IgD-negative memory B cell (primary cell): Measurements from ENCODE around the gene ANKRD53. TPM values are rescaled to one million over a fixed set of nuclear protein-coding genes. Genes with fewer than 3 reads are reported as not detected.

Experiments
- H3K27ac Mint-ChIP-seq, 3 donors: one replicate each; pipeline ENCODE4 v1.8.0; 2020 to 2022; ENCODE audit warnings: mild to moderate bottlenecking in 3 of 3, mixed read lengths in 3 of 3, moderate library complexity in 1 of 3
- H3K27me3 Mint-ChIP-seq: one replicate; pipeline ENCODE4 v1.8.0; 2021; ENCODE audit warnings: mixed read lengths
- H3K36me3 Mint-ChIP-seq: one replicate; pipeline ENCODE4 v1.8.0; 2020; ENCODE audit warnings: mild to moderate bottlenecking, mixed read lengths
- H3K4me1 Mint-ChIP-seq, 3 donors: one replicate each; pipeline ENCODE4 v1.8.0; 2020 to 2022; ENCODE audit warnings: mixed read lengths in 3 of 3, mild to moderate bottlenecking in 1 of 3
- H3K4me3 Mint-ChIP-seq, 4 donors: one replicate each; pipeline ENCODE4 v1.8.0; 2020 to 2022; ENCODE audit warnings: mild to moderate bottlenecking in 4 of 4, mixed read lengths in 4 of 4, moderate library complexity in 3 of 4
- H3K9me3 Mint-ChIP-seq, 3 donors: one replicate each; pipeline ENCODE4 v1.8.0; 2020 to 2021; ENCODE audit warnings: mixed read lengths in 3 of 3, mild to moderate bottlenecking in 1 of 3
- polyA plus RNA-seq: library from polyadenylated mRNA; unstranded; fragments of 300-500 nt; fragmentation: Illumina TruSeq; gene quantifications from one replicate; pipeline ENCODE4 v1.2.3, GENCODE V29; 2021

Gene ANKRD53
- polyA plus RNA-seq, 1 donor from 2014 or later, result not detected

DNA sequence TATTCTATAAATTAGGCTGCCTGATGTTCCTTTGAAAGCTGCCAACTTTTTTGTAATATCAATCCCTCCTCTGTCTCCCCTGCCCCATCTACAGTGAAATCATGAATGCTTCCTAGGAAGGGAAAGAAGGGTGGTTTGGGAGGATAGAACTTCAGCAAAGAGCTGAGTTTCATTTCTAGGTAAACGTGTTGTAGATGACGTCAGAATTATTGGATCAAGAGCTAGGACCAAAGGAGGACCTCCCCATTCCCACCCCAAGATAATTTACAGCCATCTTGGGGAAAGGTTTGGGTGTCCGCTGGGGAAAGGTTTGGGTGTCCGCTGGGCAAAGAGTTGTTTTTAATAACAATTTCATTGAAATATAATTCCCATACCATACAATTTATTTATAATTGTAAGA, 11.2 kb upstream of the ANKRD53 start:
- no peaks in the 10 kb centered on the region for H3K36me3 Mint-ChIP-seq
- H3K9me3 Mint-ChIP-seq, result peaks cover 0 to 2% (median 0%) of the 10 kb centered on the region in 3 donors
- H3K4me1 Mint-ChIP-seq, result peaks cover 4 to 5% (median 5%) of the 10 kb centered on the region in 3 donors
- H3K27ac Mint-ChIP-seq, result no peak overlapping the region
- H3K27me3 Mint-ChIP-seq, result peaks cover 18% of the 10 kb centered on the region
- no peak overlapping the region for H3K4me3 Mint-ChIP-seq

DNA sequence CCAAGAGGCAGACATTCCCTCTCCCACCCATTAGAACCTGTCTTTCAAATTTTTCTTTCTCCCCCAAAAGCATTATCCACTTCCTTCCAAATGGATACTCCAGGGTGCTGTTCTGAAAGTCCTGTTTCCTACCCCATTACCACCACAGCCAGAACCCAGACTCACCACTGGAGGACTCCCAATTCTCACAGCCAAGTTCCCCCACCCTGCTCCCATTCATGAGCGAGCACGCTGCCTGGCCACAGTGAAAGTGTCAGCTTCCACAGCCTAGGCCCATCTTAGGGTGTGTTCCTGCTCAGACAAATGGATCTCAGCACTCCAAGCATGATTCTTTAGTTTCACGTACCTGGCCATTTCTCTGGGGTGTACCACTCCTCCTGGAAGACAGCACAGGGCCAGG, 3.8 kb upstream of the ANKRD53 start:
- no peak overlapping the region for H3K27ac Mint-ChIP-seq
- H3K4me3 Mint-ChIP-seq, result peak overlapping the region in 1 of 4 donors; percentile 23
- peaks cover 10 to 13% (median 11%) of the 10 kb centered on the region in 3 donors for H3K4me1 Mint-ChIP-seq
- H3K27me3 Mint-ChIP-seq, result no peaks in the 10 kb centered on the region
- H3K36me3 Mint-ChIP-seq, result no peaks in the 10 kb centered on the region
- peaks cover 0 to 2% (median 0%) of the 10 kb centered on the region in 3 donors for H3K9me3 Mint-ChIP-seq

DNA sequence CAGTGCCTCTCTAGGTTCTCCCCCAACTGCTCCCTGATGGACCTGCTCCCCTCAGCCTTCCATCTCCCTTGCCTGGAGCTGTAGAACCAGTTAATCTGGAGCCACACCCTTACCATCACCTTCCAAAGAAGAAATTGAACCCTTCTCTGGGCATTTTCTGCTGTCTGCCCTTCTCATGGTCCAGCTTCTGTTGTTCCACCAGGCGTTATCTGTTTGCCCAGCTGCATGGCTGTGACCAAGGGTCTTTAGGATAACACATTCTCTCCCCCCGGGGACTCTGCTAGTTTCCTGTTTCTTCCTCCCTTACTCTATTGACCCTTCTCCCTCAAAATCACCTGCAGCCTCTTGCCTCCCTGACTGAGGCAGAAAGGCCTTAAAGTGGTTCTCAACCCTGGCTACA, 3.2 kb upstream of the ANKRD53 start:
- Mint-ChIP-seq H3K36me3 (no peaks in the 10 kb centered on the region), H3K27ac (peak overlapping the region in 1 of 3 donors; percentile 21), H3K27me3 (no peaks in the 10 kb centered on the region), H3K9me3 (peaks cover 0 to 2% (median 0%) of the 10 kb centered on the region in 3 donors), H3K4me1 (peaks cover 10 to 13% (median 11%) of the 10 kb centered on the region in 3 donors), H3K4me3 (peak overlapping the region in 2 of 4 donors; percentile 2 to 82)

DNA sequence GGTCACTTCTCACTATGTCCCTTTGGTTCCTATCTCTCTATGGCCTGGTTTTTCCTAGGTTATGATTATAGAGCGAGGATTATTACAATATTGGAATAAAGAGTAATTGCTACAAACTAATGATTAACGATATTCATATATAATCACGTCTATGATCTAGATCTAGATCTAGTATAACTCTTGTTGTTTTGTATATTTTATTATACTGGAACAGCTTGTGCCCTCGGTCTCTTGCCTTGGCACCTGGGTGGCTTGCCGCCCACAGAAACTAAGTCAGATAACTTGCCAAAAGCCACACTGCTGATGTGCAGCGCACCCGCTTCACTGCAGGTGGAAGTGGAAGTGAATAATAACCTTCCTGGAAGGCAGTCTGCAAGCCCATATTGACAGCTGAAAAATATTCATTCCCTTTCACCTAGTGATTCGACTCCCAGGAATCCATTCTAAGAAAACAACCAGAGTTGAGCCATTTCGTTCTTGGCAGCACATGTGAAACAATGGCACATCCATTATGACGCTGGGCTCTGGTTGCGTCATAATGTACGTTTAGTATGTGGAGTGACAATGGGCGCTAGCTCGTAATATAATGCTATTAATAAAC, 725 bp upstream of the ANKRD53 start:
- Mint-ChIP-seq H3K27me3 (no peaks in the 10 kb centered on the region), H3K36me3 (no peaks in the 10 kb centered on the region), H3K9me3 (no peaks in the 10 kb centered on the region), H3K4me3 (peak overlapping the region; percentile 82 to 98 (median 92)), H3K27ac (peak overlapping the region; percentile 47 to 97 (median 90)), H3K4me1 (peaks cover 10 to 13% (median 11%) of the 10 kb centered on the region in 3 donors)

DNA sequence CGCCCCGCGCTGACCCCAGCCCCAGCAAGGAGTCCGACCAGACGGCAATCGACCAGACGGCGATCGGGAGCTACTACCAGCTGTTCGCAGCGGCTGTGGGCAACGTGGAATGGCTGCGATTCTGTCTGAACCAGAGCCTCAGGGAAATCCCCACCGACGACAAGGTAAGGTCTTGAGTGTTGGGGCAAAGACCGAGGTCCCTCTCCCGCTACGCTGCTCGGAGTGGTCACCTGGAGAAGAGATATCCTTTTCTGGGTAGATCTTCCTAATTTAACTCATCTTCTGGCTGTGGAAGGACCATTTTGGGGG, 704 bp downstream of the ANKRD53 start:
- Mint-ChIP-seq H3K9me3 (no peaks in the 10 kb centered on the region), H3K36me3 (no peaks in the 10 kb centered on the region), H3K4me3 (peak overlapping the region; percentile 42 to 87 (median 58)), H3K4me1 (peaks cover 10 to 13% (median 11%) of the 10 kb centered on the region in 3 donors), H3K27ac (peak overlapping the region in 1 of 3 donors; percentile 26), H3K27me3 (no peaks in the 10 kb centered on the region)

DNA sequence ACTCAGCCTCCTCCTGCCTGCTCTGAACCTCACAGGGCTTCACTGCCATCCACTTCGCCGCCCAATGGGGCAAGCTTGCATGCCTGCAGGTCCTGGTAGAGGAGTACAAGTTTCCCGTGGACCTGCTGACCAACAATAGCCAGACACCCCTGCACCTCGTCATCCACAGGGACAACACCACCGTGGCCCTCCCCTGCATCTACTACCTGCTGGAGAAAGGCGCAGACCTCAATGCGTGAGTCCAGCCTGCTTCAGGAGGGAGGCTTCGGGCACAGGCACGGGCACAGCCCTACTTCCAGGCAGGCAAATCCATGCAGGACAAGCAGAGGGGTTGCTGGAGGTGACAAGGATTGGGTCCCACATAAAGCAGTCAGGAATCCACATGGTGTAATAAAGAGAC, 1.2 kb downstream of the ANKRD53 start:
- no peaks in the 10 kb centered on the region for H3K36me3 Mint-ChIP-seq
- H3K27ac Mint-ChIP-seq, result no peak overlapping the region
- H3K4me3 Mint-ChIP-seq, result peak overlapping the region; percentile 29 to 58 (median 50)
- no peaks in the 10 kb centered on the region for H3K9me3 Mint-ChIP-seq
- peaks cover 10 to 16% (median 11%) of the 10 kb centered on the region in 3 donors for H3K4me1 Mint-ChIP-seq
- H3K27me3 Mint-ChIP-seq, result no peaks in the 10 kb centered on the region

DNA sequence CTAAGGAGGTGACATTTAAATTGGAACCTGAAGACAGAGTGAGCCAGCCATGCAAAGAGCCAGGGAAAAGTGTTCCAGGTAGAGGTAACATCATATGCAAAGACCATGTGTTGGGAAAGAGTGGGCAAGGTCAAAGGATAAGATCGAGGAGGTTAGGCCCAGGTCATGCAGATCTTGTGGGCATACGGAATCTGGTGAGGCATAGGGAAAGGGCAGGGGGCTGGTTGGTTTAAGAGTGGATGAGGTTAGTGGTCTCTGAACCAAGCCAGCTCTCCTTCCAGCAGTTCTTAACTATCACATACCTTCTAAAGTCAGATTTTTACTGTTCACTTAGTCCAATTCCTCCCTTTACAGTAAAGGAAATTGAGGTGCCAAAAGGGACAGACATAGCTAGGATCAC, 3.0 kb downstream of the ANKRD53 start:
- Mint-ChIP-seq H3K4me1 (peaks cover 13 to 19% (median 15%) of the 10 kb centered on the region in 3 donors), H3K27me3 (no peaks in the 10 kb centered on the region), H3K9me3 (no peaks in the 10 kb centered on the region), H3K4me3 (no peak overlapping the region), H3K36me3 (peaks cover 3% of the 10 kb centered on the region), H3K27ac (no peak overlapping the region)

DNA sequence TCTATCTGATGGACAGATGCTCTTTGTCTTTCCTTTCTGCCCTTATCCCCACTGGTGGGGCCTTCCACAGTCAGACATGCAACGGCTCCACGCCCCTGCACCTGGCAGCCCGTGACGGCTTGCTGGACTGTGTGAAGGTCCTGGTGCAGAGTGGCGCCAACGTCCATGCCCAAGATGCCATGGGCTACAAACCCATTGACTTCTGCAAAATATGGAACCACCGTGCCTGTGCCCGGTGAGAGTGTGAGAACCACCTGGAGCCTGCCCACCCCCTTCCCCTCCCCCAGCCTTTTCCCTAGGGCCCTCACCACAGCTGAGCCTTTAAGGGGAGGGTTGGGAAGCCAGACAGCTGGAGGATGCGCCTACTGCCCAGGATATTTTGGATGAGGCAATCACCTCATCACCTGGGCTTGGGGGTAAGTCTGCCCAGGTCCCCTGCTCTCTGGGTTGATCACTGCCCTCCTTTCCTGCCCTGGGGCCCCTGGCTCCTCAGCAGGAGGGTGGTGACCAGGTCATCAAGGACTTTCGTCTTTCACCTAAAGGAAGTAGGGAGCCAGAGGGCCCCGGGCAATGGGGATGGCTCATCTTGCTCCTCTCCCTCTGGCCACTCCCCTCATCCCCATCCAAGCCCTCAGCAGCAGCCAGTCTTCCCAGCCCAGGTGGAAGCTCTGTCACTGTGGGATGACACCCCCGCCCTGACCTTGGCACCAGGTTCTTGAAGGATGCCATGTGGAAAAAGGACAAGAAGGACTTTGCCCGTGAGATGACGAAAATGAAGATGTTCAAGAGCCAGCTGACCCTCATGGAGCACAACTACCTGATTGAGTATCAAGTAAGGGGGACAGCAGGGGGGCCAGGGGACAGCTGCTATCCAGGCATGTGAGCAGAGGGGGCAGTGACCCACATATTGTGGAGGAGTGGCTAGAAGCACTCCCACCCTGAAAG, 3.7 kb downstream of the ANKRD53 start:
- Mint-ChIP-seq H3K4me3 (no peak overlapping the region), H3K27me3 (no peaks in the 10 kb centered on the region), H3K4me1 (peaks cover 13 to 17% (median 15%) of the 10 kb centered on the region in 3 donors), H3K27ac (no peak overlapping the region), H3K36me3 (peaks cover 3% of the 10 kb centered on the region), H3K9me3 (no peaks in the 10 kb centered on the region)

DNA sequence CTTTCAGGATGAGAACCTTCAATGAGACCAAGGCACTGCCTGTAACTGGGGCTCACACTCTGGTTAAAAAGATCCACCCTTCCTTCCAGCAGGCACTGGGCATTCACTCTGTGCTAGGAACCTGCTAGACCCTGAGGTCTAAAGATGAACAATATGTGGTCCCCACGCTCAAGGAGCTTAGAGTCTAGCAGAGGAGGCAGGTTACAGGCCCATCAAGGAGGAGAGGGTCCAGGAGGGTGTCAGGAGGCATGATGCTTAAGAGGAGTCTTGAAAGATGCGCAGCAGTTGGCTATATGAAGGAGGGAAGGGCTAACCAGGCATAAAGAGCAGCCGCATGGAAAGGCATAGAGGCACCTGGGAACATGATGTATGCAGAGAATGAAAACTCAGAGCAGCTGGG, 4.5 kb downstream of the ANKRD53 start:
- H3K9me3 Mint-ChIP-seq, result no peaks in the 10 kb centered on the region
- H3K27me3 Mint-ChIP-seq, result no peaks in the 10 kb centered on the region
- peak overlapping the region in 1 of 4 donors; percentile 13 for H3K4me3 Mint-ChIP-seq
- peaks cover 3% of the 10 kb centered on the region for H3K36me3 Mint-ChIP-seq
- no peak overlapping the region for H3K27ac Mint-ChIP-seq
- peaks cover 7 to 11% (median 7%) of the 10 kb centered on the region in 3 donors for H3K4me1 Mint-ChIP-seq

DNA sequence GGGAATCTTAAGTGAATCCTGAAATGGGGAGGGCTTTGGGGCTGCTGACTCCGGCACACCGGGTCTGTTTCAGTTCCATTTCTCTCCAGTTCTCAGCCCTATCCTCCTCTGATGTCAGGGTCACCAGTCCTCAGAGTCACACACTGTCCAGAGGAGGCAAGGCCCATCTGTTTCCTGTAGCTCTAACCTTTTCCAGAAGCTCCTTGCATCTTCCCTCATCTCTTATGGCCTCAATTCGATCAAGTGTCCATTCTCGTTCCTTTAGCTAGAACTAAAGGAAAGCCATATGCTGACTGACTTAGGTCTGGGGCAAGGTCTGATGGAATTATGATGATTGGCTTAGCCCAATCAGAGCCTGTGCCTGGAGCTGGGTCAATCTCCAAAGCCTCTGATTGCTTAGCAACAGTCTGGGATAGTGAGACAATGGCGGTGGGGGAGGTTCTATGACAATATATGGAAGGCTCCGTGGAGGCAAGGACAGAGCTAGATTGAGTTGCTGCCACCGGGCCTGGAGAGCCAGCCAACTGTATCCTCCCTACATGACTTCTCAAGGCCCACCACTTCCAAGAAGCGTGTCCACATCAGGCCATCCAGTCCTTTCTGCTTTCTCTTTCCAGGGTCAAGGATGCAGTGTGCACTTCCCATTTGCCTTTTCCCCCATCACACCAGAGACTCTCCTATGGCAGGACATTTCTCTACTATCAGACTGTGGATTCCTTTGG, 5.2 kb downstream of the ANKRD53 start:
- peak overlapping the region in 1 of 3 donors; percentile 19 for H3K27ac Mint-ChIP-seq
- H3K36me3 Mint-ChIP-seq, result peaks cover 3% of the 10 kb centered on the region
- no peak overlapping the region for H3K4me3 Mint-ChIP-seq
- no peaks in the 10 kb centered on the region for H3K27me3 Mint-ChIP-seq
- H3K4me1 Mint-ChIP-seq, result peaks cover 4 to 9% (median 4%) of the 10 kb centered on the region in 3 donors
- no peaks in the 10 kb centered on the region for H3K9me3 Mint-ChIP-seq

DNA sequence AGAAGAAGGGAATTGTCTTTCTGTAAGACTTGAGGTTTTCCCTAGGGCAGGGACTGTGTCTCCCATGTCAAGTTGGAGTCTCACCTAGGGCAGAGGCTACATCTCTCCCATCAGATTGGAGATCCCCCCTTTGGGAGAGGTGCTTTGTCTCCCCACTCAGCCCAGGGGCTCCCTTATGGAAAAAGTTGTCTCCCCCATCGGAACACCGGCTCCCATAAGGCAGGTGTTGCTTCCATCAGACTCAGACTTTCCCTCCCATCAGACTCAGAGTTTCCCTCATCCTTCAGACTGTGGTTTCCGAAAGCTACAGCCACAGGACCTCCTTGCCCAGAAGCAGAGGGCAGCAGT, 5.8 kb downstream of the ANKRD53 start:
- Mint-ChIP-seq H3K4me1 (peaks cover 4 to 9% (median 4%) of the 10 kb centered on the region in 3 donors), H3K27ac (peak overlapping the region in 1 of 3 donors; percentile 19), H3K9me3 (no peaks in the 10 kb centered on the region), H3K36me3 (peaks cover 3% of the 10 kb centered on the region), H3K27me3 (no peaks in the 10 kb centered on the region), H3K4me3 (peak overlapping the region in 1 of 4 donors; percentile 43)

DNA sequence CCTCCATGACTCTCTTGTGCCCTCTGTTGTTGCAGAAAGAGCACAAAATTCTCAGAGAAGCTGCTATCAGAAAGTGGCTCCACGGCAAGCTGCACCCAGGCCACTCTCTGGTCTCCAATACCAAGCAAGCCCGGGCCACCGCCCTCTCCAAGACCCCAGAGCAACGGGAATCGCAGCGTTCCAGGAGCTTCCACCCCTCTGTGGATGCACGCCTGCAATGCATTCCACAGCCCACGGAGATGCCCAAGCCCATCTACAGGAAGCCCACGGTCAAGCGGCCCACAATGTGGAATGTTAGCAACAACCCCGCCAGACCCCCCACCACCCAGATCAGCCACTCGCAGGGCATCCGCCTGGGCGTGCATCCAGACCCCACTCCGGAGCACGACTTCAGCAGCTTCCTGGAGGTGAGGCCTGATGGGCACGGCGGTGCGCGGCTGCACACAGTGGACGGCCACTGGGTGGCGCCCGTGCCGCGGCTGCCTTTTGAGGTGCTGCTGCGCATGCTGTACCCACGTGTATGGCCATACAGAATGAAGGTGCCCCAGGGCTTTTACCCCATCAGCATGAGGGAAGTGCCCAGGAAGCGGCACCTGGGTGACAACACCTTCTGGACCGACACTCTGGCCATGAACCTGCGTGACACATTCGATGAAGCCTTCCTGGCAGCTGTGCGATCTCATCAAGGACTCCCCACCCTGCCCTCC, 6.3 kb downstream of the ANKRD53 start:
- Mint-ChIP-seq H3K4me3 (peak overlapping the region in 1 of 4 donors; percentile 43), H3K36me3 (peaks cover 3% of the 10 kb centered on the region), H3K4me1 (peaks cover 4 to 8% (median 4%) of the 10 kb centered on the region in 3 donors), H3K27ac (peak overlapping the region in 2 of 3 donors; percentile 19 to 59), H3K27me3 (no peaks in the 10 kb centered on the region), H3K9me3 (no peaks in the 10 kb centered on the region)

DNA sequence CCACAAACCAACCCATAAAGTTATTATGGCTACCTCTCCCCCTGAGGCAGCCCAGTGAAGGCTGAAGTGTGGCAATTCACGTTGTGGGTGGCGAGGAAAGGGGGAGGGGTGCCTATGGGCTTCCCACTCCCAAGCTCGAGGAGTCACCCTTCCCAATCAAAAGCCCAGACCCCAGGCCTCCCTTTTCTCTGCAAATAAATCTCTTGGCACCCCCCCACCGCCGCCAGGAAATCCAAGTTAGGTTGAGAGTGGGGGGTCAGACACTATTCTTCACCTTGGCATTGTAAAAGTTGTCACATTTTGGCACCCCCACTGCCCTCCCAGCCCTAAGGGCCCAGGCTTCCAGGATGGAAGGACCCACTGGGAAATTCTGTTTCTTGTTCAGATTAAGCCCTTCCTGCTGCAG, 6.9 kb downstream of the ANKRD53 start:
- Mint-ChIP-seq H3K9me3 (no peaks in the 10 kb centered on the region), H3K36me3 (peaks cover 3% of the 10 kb centered on the region), H3K27ac (no peak overlapping the region), H3K4me3 (peak overlapping the region in 1 of 4 donors; percentile 43), H3K27me3 (no peaks in the 10 kb centered on the region), H3K4me1 (peaks cover 4 to 8% (median 4%) of the 10 kb centered on the region in 3 donors)

DNA sequence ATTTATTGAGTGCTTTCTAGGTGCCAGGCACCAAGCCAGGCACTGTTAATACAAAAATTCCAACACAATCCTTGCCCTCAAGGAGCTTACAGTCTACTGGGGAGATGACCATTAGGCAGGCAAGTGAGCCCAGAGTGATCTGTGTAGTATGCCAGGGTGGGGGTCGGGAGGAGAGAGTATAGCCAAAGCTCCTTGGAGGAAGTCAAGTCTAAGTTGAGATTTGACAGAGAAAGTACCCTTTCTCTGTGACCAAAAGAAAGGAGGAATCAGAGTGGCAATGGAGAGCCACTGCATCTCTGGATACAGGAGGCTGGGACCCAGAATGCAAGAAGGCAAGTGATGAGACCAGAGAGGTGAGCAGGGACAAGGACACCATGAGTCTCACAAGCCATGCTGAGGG, 7.5 kb downstream of the ANKRD53 start:
- Mint-ChIP-seq H3K4me3 (peak overlapping the region in 2 of 4 donors; percentile 12 to 29), H3K27me3 (no peaks in the 10 kb centered on the region), H3K9me3 (no peaks in the 10 kb centered on the region), H3K4me1 (peaks cover 4 to 8% (median 4%) of the 10 kb centered on the region in 3 donors), H3K27ac (no peak overlapping the region), H3K36me3 (peaks cover 3% of the 10 kb centered on the region)
